ENCODE measurements around the gene PKN2.

GRCh38 chr1:88668405-88668804, 15.7 kb upstream of the PKN2 start:
- TF ChIP-seq EZH2 (IDR thresholded peaks at IDR 0.05; ENCODE audit: low read depth, unreplicated experiment) (no peak), CTCF (conservative IDR thresholded peaks at IDR 0.05; ENCODE audit: low read depth in 2 of 2) (no peak), EZH2phosphoT487 (IDR thresholded peaks at IDR 0.05; ENCODE audit: unreplicated experiment) (no peak), ZNF331 (CRISPR knock-in tag; IDR thresholded peaks at IDR 0.05; ENCODE audit: low read depth) (no peak), POLR2AphosphoS5 (IDR thresholded peaks at IDR 0.05; ENCODE audit: low read depth) (no peak)

Data from GM23338 (cell line).